ENCODE measurements around the gene PMIS2. TPM values are rescaled to one million over a fixed set of nuclear protein-coding genes. Genes with fewer than 3 reads are reported as not detected.

The PMIS2 gene
- total and polyA plus RNA-seq, 2 of the 8 experiments (the other 6 are each of a cell fraction or from before 2014, with no cell fraction given): not detected

GRCh38 chr19:35539314-35539713, 46.7 kb upstream of the PMIS2 start (continued):
- TF ChIP-seq GABPA (IDR thresholded peaks at IDR 0.05; ENCODE audit: borderline replicate concordance, insufficient read depth, low read length) (no peak), RBBP5 (IDR thresholded peaks at IDR 0.05; ENCODE audit: borderline replicate concordance, low read depth, low read length) (no peak), CTBP2 (IDR thresholded peaks at IDR 0.05; ENCODE audit: borderline replicate concordance, insufficient read depth, insufficient read length, low read length) (no peak), CREB1 (IDR thresholded peaks at IDR 0.05) (no peak)
